GM15510 (cell line): ENCODE results near the gene CCDC136.

ENCODE experiments used
- POLR2A ChIP-seq: IDR thresholded peaks from 3 replicates; pipeline ENCODE4 v1.6.1; 2011; ENCODE audit warnings: borderline replicate concordance; ENCODE audit not compliant: insufficient read length; ENCODE audit errors: extremely low read depth

Gene CCDC136

GRCh38 chr7:128831178-128831993 is 39.6 kb downstream of the CCDC136 start:
- no peak for TF ChIP-seq POLR2A

GRCh38 chr7:128831994-128832879 is 40.5 kb downstream of the CCDC136 start:
- TF ChIP-seq POLR2A: no peak

- TF ChIP-seq POLR2A: no peak
Measured at GRCh38 chr7:128832880-128833147, 41.0 kb downstream of the CCDC136 start.

DNA sequence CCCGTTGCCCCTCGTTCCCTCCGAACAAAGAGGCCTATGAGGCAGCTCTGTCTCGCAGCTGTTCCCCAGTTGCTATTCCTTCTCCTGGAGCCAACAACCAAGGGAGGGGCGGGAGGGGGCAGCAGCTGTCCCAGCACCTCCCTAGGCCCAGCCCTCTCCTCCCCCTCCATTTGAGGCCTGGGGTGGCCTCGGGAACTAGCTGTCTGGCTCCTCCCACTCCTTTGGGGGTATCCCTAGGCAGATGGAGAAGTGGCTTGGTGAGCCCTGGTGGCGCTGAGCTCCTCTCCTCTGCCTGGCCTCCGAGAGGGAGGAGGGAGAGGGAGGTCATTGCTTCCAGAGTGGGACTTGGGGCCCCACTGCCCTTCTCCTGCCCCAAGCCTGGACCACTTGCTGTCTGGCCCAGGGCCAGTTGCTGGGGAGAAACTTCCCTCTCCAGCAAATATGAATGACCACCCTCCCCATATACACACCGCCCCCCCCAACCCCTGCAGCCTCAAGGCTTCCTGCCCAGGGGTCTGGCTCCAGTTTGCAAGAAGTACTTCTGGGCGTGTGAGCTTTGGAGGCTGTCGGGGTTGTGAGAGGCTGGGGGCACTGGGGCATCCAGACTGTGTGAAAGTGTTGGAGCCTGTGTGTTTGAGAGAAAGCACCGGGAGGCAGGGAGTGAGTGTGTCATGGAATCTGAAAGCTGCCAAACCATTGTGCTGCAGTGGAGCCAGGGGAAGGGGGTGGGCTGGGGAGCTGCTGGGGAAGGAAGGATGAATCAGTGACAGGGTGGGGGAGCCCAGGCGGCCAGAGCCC is 41.6 kb downstream of the CCDC136 start:
- TF ChIP-seq POLR2A: no peak

DNA sequence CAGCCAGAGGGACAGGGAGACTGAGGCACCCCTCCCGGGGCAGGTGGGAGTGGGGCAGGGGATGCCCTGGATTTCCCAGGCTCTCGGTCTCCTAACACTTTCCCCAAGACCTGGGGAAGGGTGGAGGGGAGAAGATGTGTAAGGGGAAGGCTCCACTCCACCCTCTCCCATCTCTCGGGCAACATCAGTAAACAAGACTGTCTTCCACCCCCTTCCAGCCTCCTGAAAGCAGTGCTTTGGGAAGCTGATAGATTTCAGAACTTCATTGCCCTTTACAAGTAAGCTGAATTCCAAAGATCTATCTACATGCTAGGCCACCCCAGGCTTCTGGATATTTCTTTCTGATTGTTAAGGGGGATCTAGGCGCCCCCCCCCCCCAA is 42.2 kb downstream of the CCDC136 start:
- TF ChIP-seq POLR2A: no peak

- no peak for TF ChIP-seq POLR2A
Measured at GRCh38 chr7:128835231-128835751, 43.5 kb downstream of the CCDC136 start.

DNA sequence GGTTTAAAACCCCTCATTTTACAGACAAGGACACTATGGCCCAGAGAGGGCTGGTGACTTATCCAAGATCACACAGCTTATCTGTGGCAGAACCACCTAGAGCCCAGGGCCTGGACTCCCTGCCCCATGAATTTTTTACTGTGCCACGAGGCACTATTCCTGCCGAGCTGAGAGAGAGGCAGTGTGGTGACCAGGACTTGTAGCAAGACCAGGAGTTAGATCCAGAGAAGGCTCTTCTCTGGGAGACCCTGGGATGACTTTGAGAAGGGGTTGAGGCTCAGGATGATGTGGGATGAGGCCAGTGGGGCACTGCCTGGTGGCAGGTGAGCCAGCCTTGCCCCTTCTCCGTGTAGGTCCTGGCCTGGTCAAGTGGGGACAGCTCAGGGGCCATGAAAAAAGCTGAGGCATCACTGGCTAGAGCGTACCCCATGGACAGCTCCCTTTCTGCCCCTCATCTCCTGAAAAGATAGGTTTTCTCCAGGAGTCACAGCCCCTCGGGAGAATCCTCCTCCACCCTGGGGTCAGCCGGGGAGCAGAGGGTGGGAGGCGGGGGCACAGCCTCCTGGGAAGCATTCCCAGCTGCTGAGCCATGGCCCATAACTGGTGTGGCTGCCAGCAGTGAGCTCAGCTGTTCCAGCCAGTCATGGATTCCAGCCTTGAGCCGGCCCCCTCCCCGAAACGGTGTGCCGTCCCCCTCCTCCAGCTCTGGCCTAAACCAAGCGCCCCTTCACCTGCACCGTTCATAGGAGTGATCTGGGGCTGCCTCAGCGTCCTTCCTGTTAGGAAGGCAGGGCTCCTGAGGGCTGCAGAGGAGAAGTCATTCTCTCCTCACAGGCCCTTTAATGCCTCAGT is 44.2 kb downstream of the CCDC136 start:
- no peak for TF ChIP-seq POLR2A

- no peak for TF ChIP-seq POLR2A
Measured at GRCh38 chr7:128836729-128837348, 45.1 kb downstream of the CCDC136 start.

DNA sequence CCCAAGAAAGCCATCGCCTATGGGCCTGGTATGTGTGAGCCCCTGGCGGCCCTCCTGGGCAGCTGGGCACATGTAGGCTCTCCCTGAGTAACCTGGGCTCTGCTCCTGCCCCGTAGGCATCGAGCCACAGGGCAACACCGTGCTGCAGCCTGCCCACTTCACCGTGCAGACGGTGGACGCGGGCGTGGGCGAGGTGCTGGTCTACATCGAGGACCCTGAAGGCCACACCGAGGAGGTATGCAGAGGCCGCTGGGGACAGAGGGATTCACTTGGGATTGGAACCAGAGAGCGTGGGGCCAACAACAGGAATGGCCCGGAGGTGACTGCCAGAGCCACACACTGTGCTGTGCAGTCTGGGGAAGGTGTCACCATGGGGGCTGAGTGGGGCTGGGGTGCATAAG is 45.8 kb downstream of the CCDC136 start:
- no peak for TF ChIP-seq POLR2A

DNA sequence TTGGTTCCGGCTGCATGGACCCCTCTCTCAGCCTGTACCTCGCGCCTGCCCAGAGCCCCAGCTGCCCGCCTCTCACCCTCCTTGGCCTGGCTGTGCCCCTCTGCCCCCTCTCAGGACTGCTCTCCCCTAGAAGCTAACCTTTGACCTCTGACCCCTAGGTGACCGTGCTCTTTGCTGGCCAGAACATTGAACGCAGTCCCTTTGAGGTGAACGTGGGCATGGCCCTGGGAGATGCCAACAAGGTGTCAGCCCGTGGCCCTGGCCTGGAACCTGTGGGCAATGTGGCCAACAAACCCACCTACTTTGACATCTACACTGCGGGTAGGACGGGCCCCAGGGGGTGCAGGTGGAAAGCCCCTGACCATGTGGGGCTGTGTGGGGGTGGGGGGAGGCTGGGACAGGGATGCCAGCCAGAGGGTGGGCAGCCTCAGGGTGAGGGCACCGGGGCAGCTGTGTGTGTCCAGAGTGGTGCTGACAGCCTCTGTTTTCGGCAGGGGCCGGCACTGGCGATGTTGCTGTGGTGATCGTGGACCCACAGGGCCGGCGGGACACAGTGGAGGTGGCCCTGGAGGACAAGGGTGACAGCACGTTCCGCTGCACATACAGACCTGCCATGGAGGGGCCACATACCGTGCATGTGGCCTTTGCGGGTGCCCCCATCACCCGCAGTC is 46.5 kb downstream of the CCDC136 start:
- TF ChIP-seq POLR2A: no peak

DNA sequence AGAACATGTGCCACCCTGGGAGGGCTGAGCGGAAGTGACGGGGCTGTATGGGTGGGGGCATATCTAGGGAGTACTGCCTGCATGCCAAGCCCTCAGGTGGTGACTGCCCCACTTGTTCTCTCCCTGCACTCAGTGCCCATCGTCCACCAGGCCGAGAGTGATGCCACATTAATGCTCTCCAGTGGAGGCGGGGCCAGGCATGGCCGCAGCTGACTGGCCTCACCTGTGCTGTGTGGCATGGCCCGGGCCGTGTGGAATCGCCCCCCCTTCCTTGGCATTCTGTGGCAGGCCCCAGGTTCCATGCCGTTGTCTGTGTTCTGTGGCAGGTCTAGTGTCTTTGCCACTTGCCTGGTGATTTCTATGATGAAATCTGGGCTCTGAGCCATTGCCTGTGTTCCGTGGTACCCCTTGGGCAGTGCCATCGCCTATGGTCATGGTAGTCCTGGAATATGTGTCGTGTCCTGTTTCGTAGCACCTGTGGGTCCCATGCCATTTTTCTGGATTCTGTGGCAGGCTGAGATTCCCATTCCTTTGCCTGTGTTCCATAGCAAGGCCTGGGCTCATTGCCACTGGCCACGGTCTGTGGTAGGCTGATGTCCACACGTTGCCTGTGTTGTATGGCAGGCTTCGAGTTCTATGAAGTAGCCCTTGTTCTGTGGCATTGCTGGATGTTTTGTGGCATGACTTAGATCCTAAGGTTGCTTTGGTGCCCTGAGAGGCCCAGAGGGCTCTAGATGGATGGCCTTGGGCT is 47.4 kb downstream of the CCDC136 start:
- TF ChIP-seq POLR2A: no peak

DNA sequence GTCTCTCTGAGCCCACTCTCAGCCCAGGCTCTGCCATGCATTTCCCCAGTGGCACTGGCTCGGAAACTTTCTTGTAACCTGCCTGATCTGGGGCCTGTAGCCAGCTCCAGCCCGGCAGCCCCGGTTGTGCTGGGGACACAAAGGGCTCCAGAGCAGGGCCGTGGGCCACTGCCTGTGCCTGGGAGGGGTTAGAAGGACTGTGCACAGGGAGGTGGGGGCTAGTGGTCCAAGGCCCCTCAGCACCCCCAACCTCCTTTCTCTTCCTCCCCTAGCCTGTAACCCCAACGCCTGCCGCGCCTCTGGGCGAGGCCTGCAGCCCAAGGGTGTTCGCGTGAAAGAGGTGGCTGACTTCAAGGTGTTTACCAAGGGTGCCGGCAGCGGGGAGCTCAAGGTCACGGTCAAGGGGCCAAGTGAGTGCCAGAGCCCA is 48.0 kb downstream of the CCDC136 start:
- no peak for TF ChIP-seq POLR2A
